Mesothelial cell of epicardium (in vitro differentiated cells): ENCODE measurements around the gene PCDHGA7. TPM values are rescaled to one million over a fixed set of nuclear protein-coding genes. Genes with fewer than 3 reads are reported as not detected.
A peak's percentile ranks its signal among the peaks of the same experiment; 100 is the strongest.
"Not testable (repeated sequence)": the region's sequence is repeated elsewhere in the genome, so short reads cannot be mapped to it uniquely, and the experiment has no call there.

Source experiments
- DNase-seq, 2 experiments: peaks; one replicate each; pipeline ENCODE4 v3.0.0; 2021; ENCODE audit warnings: low spot score in 2 of 2; ENCODE audit not compliant: unreplicated experiment in 2 of 2
- H3K27ac Mint-ChIP-seq: 2 replicates; pipeline ENCODE4 v1.8.0; 2021; ENCODE audit warnings: mixed read lengths
- H3K27me3 Mint-ChIP-seq: 2 replicates; pipeline ENCODE4 v1.8.0; 2021; ENCODE audit warnings: low read depth, mixed read lengths
- H3K36me3 Mint-ChIP-seq: 2 replicates; pipeline ENCODE4 v1.8.0; 2021; ENCODE audit warnings: mixed read lengths
- H3K4me1 Mint-ChIP-seq: 2 replicates; pipeline ENCODE4 v1.8.0; 2021; ENCODE audit warnings: mixed read lengths
- H3K4me3 Mint-ChIP-seq: 2 replicates; pipeline ENCODE4 v1.8.0; 2021; ENCODE audit warnings: mild to moderate bottlenecking, moderate library complexity, mixed read lengths
- H3K9me3 Mint-ChIP-seq: 2 replicates; pipeline ENCODE4 v1.8.0; 2021; ENCODE audit warnings: mixed read lengths
- CTCF ChIP-seq: fragments of 200-600 bp; sonication (generic); IDR thresholded peaks from one replicate; pipeline ENCODE4 v1.5.0; 2021; ENCODE audit warnings: antibody characterized with exemption; ENCODE audit not compliant: unreplicated experiment
- total RNA-seq: library from RNA; stranded (reverse); gene quantifications from 3 replicates; pipeline ENCODE4 v1.2.1, GENCODE V29; 2021

Gene PCDHGA7
- total RNA-seq, 1 donor from 2014 or later, result 0.38 TPM

- TF ChIP-seq CTCF, result no peak
- no peak for DNase-seq
- no peaks in the 10 kb centered on the region for H3K27me3 Mint-ChIP-seq
- no peaks in the 10 kb centered on the region for H3K4me1 Mint-ChIP-seq
- peaks cover 17% of the 10 kb centered on the region for H3K36me3 Mint-ChIP-seq
- no peak overlapping the region for H3K4me3 Mint-ChIP-seq
- no peak overlapping the region for H3K27ac Mint-ChIP-seq
- H3K9me3 Mint-ChIP-seq, result peaks cover 65% of the 10 kb centered on the region
Measured at GRCh38 chr5:141384471-141385267, 2.1 kb downstream of the PCDHGA7 start.

- Mint-ChIP-seq H3K4me3 (peak within 1 kb of the TSS; percentile 70), H3K36me3 (peaks cover 36% of the 10 kb centered on the region), H3K27ac (peak within 1 kb of the TSS; percentile 64), H3K9me3 (peaks cover 65% of the 10 kb centered on the region)
- H3K27me3 Mint-ChIP-seq, DNase-seq, H3K4me1 Mint-ChIP-seq: not testable (repeated sequence)
- peak; percentile 19 for TF ChIP-seq CTCF
Measured at GRCh38 chr5:141387557-141388311, 5.2 kb downstream of the PCDHGA7 start, which contains the start of gene PCDHGB4. PCDHGB4 (plus strand) TSS chr5:141387698; CDS start chr5:141387885, 187 bp downstream.

- TF ChIP-seq CTCF, result no peak
- peaks cover 63% of the 10 kb centered on the region for H3K9me3 Mint-ChIP-seq
- peaks cover 39% of the 10 kb centered on the region for H3K36me3 Mint-ChIP-seq
- H3K4me1 Mint-ChIP-seq, result no peaks in the 10 kb centered on the region
- no peak overlapping the region for H3K27ac Mint-ChIP-seq
- DNase-seq, result no peak
- H3K4me3 Mint-ChIP-seq, result no peak overlapping the region
- no peaks in the 10 kb centered on the region for H3K27me3 Mint-ChIP-seq
Measured at GRCh38 chr5:141388661-141389060, 6.1 kb downstream of the PCDHGA7 start.

- H3K27me3 Mint-ChIP-seq, result no peaks in the 10 kb centered on the region
- peaks cover 64% of the 10 kb centered on the region for H3K9me3 Mint-ChIP-seq
- peak overlapping the region; percentile 15 for H3K4me3 Mint-ChIP-seq
- H3K4me1 Mint-ChIP-seq, result no peaks in the 10 kb centered on the region
- TF ChIP-seq CTCF, result no peak
- H3K36me3 Mint-ChIP-seq, result peaks cover 40% of the 10 kb centered on the region
- DNase-seq, result no peak
- H3K27ac Mint-ChIP-seq, result no peak overlapping the region
Measured at GRCh38 chr5:141389153-141390042, 6.9 kb downstream of the PCDHGA7 start.

GRCh38 chr5:141392429-141393198 is 10.1 kb downstream of the PCDHGA7 start, which contains the start of gene PCDHGA8:
PCDHGA8 (plus strand) TSS chr5:141392633; CDS start chr5:141392814, 181 bp downstream.
- Mint-ChIP-seq H3K4me3 (no peak within 1 kb of the TSS), H3K4me1 (no peaks in the 10 kb centered on the region), H3K27ac (no peak within 1 kb of the TSS), H3K36me3 (peaks cover 53% of the 10 kb centered on the region), H3K9me3 (peaks cover 55% of the 10 kb centered on the region), H3K27me3 (no peaks in the 10 kb centered on the region)
- no peak for DNase-seq
- TF ChIP-seq CTCF, result no peak
